HCT116 (cell line): Measurements from ENCODE around the gene ITIH4. TPM values are rescaled to one million over a fixed set of nuclear protein-coding genes. Genes with fewer than 3 reads are reported as not detected.

Experiments
- ATAC-seq: fragments of 200-7000 bp; cut with Tn5 transposase; 2 replicates; pipeline ENCODE4 v1.9.1; 2020; ENCODE audit warnings: mild to moderate bottlenecking, moderate library complexity
- BruUV-seq: library from RNA; stranded (reverse); fragments of 400-500 nt; replicated peaks from 2 replicates; lab custom pipeline; 2021; lab: Mats Ljungman, UMichigan
- CTCF ChIA-PET: fragments of 300-600 bp; sonication (Branson Sonifier 250); formaldehyde crosslinking; loops from one replicate; lab custom pipeline; 2021; ENCODE audit warnings: antibody characterized with exemption; lab: Charles Lee
- POLR2A ChIA-PET: fragments of 300-600, 350-600 bp; sonication (Branson Sonifier 250); formaldehyde crosslinking; loops from one replicate; lab custom pipeline; 2021; ENCODE audit warnings: antibody characterized with exemption; lab: Charles Lee
- RAD21 ChIA-PET, 2 experiments: fragments of 300-600 bp; sonication (Branson Sonifier 250); formaldehyde crosslinking; loops; one replicate each; lab custom pipeline; 2023; ENCODE audit warnings: low total read pairs in 2 of 2; ENCODE audit not compliant: uncharacterized antibody in 2 of 2, unreplicated experiment in 2 of 2, low non-redundant PET in 1 of 2; lab: Charles Lee
- DNase-seq: peaks from one replicate; pipeline ENCODE4 v3.0.0-alpha.2; 2010; ENCODE audit warnings: low read depth, low spot score
- H2AFZ ChIP-seq: fragments of 200-600 bp; shearing (Covaris generic), sonication (generic); 2 replicates; pipeline ENCODE4 v1.6.1; 2017; ENCODE audit warnings: low read depth, mixed run types, mixed read lengths, antibody characterized with exemption, low read length; ENCODE audit not compliant: poor library complexity, severe bottlenecking
- H3K27ac ChIP-seq: 2 replicates; pipeline ENCODE4 v1.5.1; 2012; ENCODE audit warnings: low read depth, low read length
- H3K27me3 ChIP-seq: fragments of 200-600 bp; sonication (generic); 2 replicates; pipeline ENCODE4 v1.6.1; 2016; ENCODE audit warnings: mixed run types, low read length, mixed read lengths; ENCODE audit not compliant: insufficient read depth
- H3K36me3 ChIP-seq, 2 experiments: fragments of 200-500 bp in 1 of 2; fragments of 200-600 bp in 1 of 2; sonication (Bioruptor generic) in 1 of 2; sonication (generic) in 1 of 2; 2 replicates each; pipeline versions ENCODE4 v1.5.1 to v1.6.1; 2014 to 2016; ENCODE audit warnings: low read length in 2 of 2, inconsistent platforms in 1 of 2, mixed read lengths in 1 of 2, mixed run types in 1 of 2; ENCODE audit not compliant: insufficient read depth in 2 of 2, control insufficient read depth in 1 of 2
- H3K4me1 ChIP-seq, 2 experiments: fragments of 200-600 bp in 1 of 2; sonication (generic) in 1 of 2; 2 replicates each; pipeline versions ENCODE4 v1.5.1 to v1.6.1; 2012 to 2017; ENCODE audit warnings: low read length in 2 of 2, inconsistent platforms in 1 of 2, mild to moderate bottlenecking in 1 of 2, mixed read lengths in 1 of 2, mixed run types in 1 of 2, moderate library complexity in 1 of 2; ENCODE audit not compliant: insufficient read depth in 2 of 2, control insufficient read depth in 1 of 2
- H3K4me2 ChIP-seq: fragments of 200-600 bp; sonication (generic); 2 replicates; pipeline ENCODE4 v1.6.1; 2017; ENCODE audit warnings: mixed run types, low read length, mixed read lengths
- H3K4me3 ChIP-seq, 2 experiments: fragments of 200-600 bp in 1 of 2; sonication (generic) in 1 of 2; replicated peaks in 1 of 2; 2 replicates each; pipeline ENCODE4 v1.5.1; 2011 to 2016; ENCODE audit warnings: low read length in 2 of 2, control low read depth in 1 of 2, low read depth in 1 of 2, mild to moderate bottlenecking in 1 of 2, mixed read lengths in 1 of 2, mixed run types in 1 of 2
- H3K79me2 ChIP-seq: fragments of 200-600 bp; sonication (generic); 2 replicates; pipeline ENCODE4 v1.6.1; 2017; ENCODE audit warnings: mild to moderate bottlenecking, mixed run types, low read length, moderate library complexity, mixed read lengths; ENCODE audit not compliant: insufficient read depth
- H3K9ac ChIP-seq: fragments of 200-600 bp; sonication (generic); 2 replicates; pipeline ENCODE4 v1.6.1; 2016; ENCODE audit warnings: low read length, mixed read lengths
- H3K9me2 ChIP-seq: fragments of 200-600 bp; sonication (generic), shearing (Covaris generic); 2 replicates; pipeline ENCODE4 v1.6.1; 2017; ENCODE audit warnings: mixed run types, mild to moderate bottlenecking, moderate library complexity; ENCODE audit not compliant: insufficient read depth
- H3K9me3 ChIP-seq, 2 experiments: fragments of 200-500 bp in 1 of 2; fragments of 200-600 bp in 1 of 2; sonication (Bioruptor generic) in 1 of 2; sonication (generic) in 1 of 2; 2 replicates each; pipeline ENCODE4 v1.6.1; 2014 to 2017; ENCODE audit warnings: low read length in 2 of 2, mixed read lengths in 2 of 2, inconsistent platforms in 1 of 2, low read depth in 1 of 2, mild to moderate bottlenecking in 1 of 2, mixed run types in 1 of 2, moderate library complexity in 1 of 2; ENCODE audit not compliant: control insufficient read depth in 1 of 2, insufficient read depth in 1 of 2
- H4K20me1 ChIP-seq: fragments of 200-600 bp; sonication (generic), shearing (Covaris generic); 2 replicates; pipeline ENCODE4 v1.6.1; 2017; ENCODE audit warnings: mixed run types, mild to moderate bottlenecking, moderate library complexity; ENCODE audit not compliant: insufficient read depth
- CBX3 ChIP-seq: IDR thresholded peaks from 2 replicates; pipeline ENCODE4 v1.6.1; 2012; ENCODE audit warnings: low read depth
- CEBPB ChIP-seq: IDR thresholded peaks from 2 replicates; pipeline ENCODE4 v1.6.1; 2012; ENCODE audit warnings: low read depth
- ELF1 ChIP-seq: IDR thresholded peaks from 2 replicates; pipeline ENCODE4 v1.6.1; 2012; ENCODE audit warnings: low read depth, borderline replicate concordance
- EZH2 ChIP-seq: fragments of 200-600 bp; sonication (generic); IDR thresholded peaks from 2 replicates; pipeline ENCODE4 v1.6.1; 2017; ENCODE audit warnings: antibody characterized with exemption, mixed run types
- EZH2phosphoT487 ChIP-seq: fragments of 200-600 bp; IDR thresholded peaks from 2 replicates; pipeline ENCODE4 v1.6.1; 2018; ENCODE audit warnings: antibody characterized with exemption, borderline replicate concordance
- JUND ChIP-seq: IDR thresholded peaks from 2 replicates; pipeline ENCODE4 v1.6.1; 2012
- POLR2A ChIP-seq: IDR thresholded peaks from 2 replicates; pipeline ENCODE4 v1.7.0; 2011; ENCODE audit warnings: borderline replicate concordance; ENCODE audit not compliant: insufficient read depth, insufficient read length; ENCODE audit errors: extremely low read depth
- RAD21 ChIP-seq: IDR thresholded peaks from 2 replicates; pipeline ENCODE4 v1.6.1; 2012; ENCODE audit warnings: low read depth, mild to moderate bottlenecking
- SP1 ChIP-seq: IDR thresholded peaks from 2 replicates; pipeline ENCODE4 v1.6.1; 2012; ENCODE audit warnings: low read depth
- YY1 ChIP-seq: IDR thresholded peaks from 2 replicates; pipeline ENCODE4 v1.6.1; 2011; ENCODE audit warnings: low read length, low read depth, moderate library complexity, mild to moderate bottlenecking; ENCODE audit not compliant: insufficient replicate concordance; ENCODE audit errors: extremely low read depth
- ZNF274 ChIP-seq: fragments of 200-500 bp; sonication (Bioruptor generic); IDR thresholded peaks from 2 replicates; pipeline ENCODE4 v1.6.1; 2014; ENCODE audit warnings: mild to moderate bottlenecking, low read depth, low read length, inconsistent platforms
- intact Hi-C: fragments of 100-400 bp; cut with micrococcal nuclease; formaldehyde crosslinking; loops from 2 replicates; pipeline ENCODE4 v1.10.0; 2022
- total RNA-seq: library from RNA; stranded (reverse); gene quantifications from one replicate; pipeline ENCODE4 v1.2.1, GENCODE V29; 2021; ENCODE audit not compliant: unreplicated experiment
- TF ChIP-seq, protein P1 (sequence below): IDR thresholded peaks from 2 replicates; pipeline ENCODE4 v1.6.1; 2012
- TF ChIP-seq, protein P2 (sequence below): IDR thresholded peaks from 2 replicates; pipeline ENCODE4 v1.6.1; 2012; ENCODE audit warnings: low read depth
- TF ChIP-seq, protein P3 (sequence below): IDR thresholded peaks from 2 replicates; pipeline ENCODE4 v1.6.1; 2012

The ITIH4 gene
- total RNA-seq, 1 experiment from 2014 or later = 4.1 TPM

DNA sequence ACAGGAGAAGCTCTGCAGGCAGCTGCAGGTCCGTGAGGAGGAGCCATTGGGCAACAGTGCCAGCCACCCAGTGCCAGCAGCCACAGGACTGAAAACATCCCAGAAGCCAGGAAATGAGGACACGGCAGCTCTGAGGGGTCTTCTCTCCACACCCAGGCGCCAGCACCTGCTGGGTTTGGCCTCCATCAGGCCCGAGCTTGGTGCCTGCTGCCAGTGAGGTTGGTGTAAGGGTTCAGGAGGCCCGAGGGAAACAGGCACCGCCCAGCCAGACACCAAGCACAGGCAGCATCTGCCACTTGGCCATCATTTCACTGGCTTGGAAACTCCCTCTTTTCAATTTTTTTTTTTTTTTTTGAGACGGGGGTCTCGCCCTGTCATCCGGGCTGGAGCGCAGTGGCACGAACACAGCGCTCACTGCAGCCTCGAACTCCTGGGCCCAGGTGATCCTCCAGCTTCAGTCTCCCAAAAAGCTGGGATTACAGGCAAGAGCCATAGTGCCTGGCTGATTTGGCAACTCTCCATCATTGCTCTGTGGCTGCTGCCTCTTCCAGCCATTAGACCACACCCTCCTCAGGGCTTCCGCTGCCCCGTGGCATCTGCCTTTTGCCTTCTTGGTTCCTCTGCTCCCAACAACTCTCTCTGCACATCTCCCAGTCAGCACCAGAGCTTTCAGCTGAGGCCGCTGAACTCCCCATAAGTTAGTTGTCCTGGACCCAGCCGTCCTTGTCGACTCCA, 37.3 kb downstream of the ITIH4 start:
- no peaks in the 10 kb centered on the region for H4K20me1 ChIP-seq
- no peaks in the 10 kb centered on the region for H3K9me2 ChIP-seq
- H3K9me3 ChIP-seq = no peaks in the 10 kb centered on the region
- intact Hi-C loops = no loop called here
- no peaks in the 10 kb centered on the region for H3K36me3 ChIP-seq
- H2AFZ ChIP-seq = no peak overlapping the region
- ChIA-PET POLR2A (no interaction called here), CTCF (interaction anchor here (1.2 kb wide), 1 partner anchor 8 kb away, joined by 3 read pairs; no protein-coding TSS in a partner anchor), RAD21 (no interaction called here)
- DNase-seq (no peak), ATAC-seq (no peak)
- TF ChIP-seq, protein P1, sequence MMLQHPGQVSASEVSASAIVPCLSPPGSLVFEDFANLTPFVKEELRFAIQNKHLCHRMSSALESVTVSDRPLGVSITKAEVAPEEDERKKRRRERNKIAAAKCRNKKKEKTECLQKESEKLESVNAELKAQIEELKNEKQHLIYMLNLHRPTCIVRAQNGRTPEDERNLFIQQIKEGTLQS = no peak
- TF ChIP-seq EZH2 (no peak), POLR2A (no peak), YY1 (no peak), EZH2phosphoT487 (no peak), ZNF274 (no peak), JUND (no peak), SP1 (no peak), CEBPB (no peak), RAD21 (no peak), ELF1 (no peak), CBX3 (no peak)
- TF ChIP-seq, protein P2, sequence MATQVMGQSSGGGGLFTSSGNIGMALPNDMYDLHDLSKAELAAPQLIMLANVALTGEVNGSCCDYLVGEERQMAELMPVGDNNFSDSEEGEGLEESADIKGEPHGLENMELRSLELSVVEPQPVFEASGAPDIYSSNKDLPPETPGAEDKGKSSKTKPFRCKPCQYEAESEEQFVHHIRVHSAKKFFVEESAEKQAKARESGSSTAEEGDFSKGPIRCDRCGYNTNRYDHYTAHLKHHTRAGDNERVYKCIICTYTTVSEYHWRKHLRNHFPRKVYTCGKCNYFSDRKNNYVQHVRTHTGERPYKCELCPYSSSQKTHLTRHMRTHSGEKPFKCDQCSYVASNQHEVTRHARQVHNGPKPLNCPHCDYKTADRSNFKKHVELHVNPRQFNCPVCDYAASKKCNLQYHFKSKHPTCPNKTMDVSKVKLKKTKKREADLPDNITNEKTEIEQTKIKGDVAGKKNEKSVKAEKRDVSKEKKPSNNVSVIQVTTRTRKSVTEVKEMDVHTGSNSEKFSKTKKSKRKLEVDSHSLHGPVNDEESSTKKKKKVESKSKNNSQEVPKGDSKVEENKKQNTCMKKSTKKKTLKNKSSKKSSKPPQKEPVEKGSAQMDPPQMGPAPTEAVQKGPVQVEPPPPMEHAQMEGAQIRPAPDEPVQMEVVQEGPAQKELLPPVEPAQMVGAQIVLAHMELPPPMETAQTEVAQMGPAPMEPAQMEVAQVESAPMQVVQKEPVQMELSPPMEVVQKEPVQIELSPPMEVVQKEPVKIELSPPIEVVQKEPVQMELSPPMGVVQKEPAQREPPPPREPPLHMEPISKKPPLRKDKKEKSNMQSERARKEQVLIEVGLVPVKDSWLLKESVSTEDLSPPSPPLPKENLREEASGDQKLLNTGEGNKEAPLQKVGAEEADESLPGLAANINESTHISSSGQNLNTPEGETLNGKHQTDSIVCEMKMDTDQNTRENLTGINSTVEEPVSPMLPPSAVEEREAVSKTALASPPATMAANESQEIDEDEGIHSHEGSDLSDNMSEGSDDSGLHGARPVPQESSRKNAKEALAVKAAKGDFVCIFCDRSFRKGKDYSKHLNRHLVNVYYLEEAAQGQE = no peak
- TF ChIP-seq, protein P3, sequence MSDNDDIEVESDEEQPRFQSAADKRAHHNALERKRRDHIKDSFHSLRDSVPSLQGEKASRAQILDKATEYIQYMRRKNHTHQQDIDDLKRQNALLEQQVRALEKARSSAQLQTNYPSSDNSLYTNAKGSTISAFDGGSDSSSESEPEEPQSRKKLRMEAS = no peak
- no peak overlapping the region for H3K4me3 ChIP-seq
- BruUV-seq = no TSS peak
- H3K4me1 ChIP-seq = no peaks in the 10 kb centered on the region
- H3K4me2 ChIP-seq = no peak overlapping the region
- no peaks in the 10 kb centered on the region for H3K79me2 ChIP-seq
- no peak overlapping the region for H3K9ac ChIP-seq
- no peaks in the 10 kb centered on the region for H3K27me3 ChIP-seq
- H3K27ac ChIP-seq = no peak overlapping the region
